Transverse colon (tissue), 4 donors: ENCODE results near the gene KANK2.

ENCODE experiments used
- CTCF ChIP-seq, 5 experiments: fragments of 200-600 bp in 3 of 5; fragments of 450-650 bp in 2 of 5; sonication (generic) in 3 of 5; IDR thresholded peaks; 1 replicate in 2 of 5; 2 replicates in 3 of 5; pipeline ENCODE4 v1.5.1; 2016 to 2017; ENCODE audit warnings: antibody characterized with exemption in 5 of 5, inconsistent platforms in 3 of 5, mild to moderate bottlenecking in 2 of 5, moderate library complexity in 1 of 5
- POLR2A ChIP-seq: fragments of 450-650 bp; IDR thresholded peaks from one replicate; pipeline ENCODE4 v1.6.1; 2016; ENCODE audit warnings: antibody characterized with exemption, mild to moderate bottlenecking, moderate library complexity
- POLR2AphosphoS5 ChIP-seq, 3 donors: sonication (generic); formaldehyde crosslinking; IDR thresholded peaks; one replicate each; pipeline ENCODE4 v1.6.1; 2016; ENCODE audit warnings: antibody characterized with exemption in 3 of 3

GRCh38 chr19:11214387-11214786, 17.0 kb upstream of the KANK2 start:
- TF ChIP-seq CTCF (IDR thresholded peaks at IDR 0.05) (no peak), POLR2A (no peak), POLR2AphosphoS5 (IDR thresholded peaks at IDR 0.05) (no peak)
